Activated naive CD4-positive, alpha-beta T cell treated with anti-CD3 and anti-CD28 coated beads, Interleukin-2, amount 10 ng/mL, durations not matched to agents 7 days and 5 days (primary cell): ENCODE results near the gene UTS2R.
"Not testable (repeated sequence)": the region's sequence is repeated elsewhere in the genome, so short reads cannot be mapped to it uniquely, and the experiment has no call there.

Experiments
- CTCF ChIA-PET: fragments of 350-600 bp; sonication (Branson Sonifier 250); formaldehyde crosslinking; loops from one replicate; lab custom pipeline; 2021; ENCODE audit warnings: antibody characterized with exemption; lab: Charles Lee
- DNase-seq: peaks from one replicate; pipeline ENCODE4 v3.0.0-alpha.2; 2020
- H3K27ac Mint-ChIP-seq: one replicate; pipeline ENCODE4 v1.8.0; 2021; ENCODE audit warnings: mild to moderate bottlenecking, moderate library complexity, mixed read lengths
- H3K27me3 Mint-ChIP-seq: one replicate; pipeline ENCODE4 v1.8.0; 2021; ENCODE audit warnings: mild to moderate bottlenecking, mixed read lengths
- H3K36me3 Mint-ChIP-seq: one replicate; pipeline ENCODE4 v1.8.0; 2021; ENCODE audit warnings: mixed read lengths
- H3K4me1 Mint-ChIP-seq: one replicate; pipeline ENCODE4 v1.8.0; 2021; ENCODE audit warnings: mixed read lengths
- H3K4me3 Mint-ChIP-seq: one replicate; pipeline ENCODE4 v1.8.0; 2021; ENCODE audit warnings: mild to moderate bottlenecking, moderate library complexity, mixed read lengths
- H3K9me3 Mint-ChIP-seq: one replicate; pipeline ENCODE4 v1.8.0; 2021; ENCODE audit warnings: mixed read lengths

Gene UTS2R

GRCh38 chr17:82344175-82344907, 27.2 kb upstream of the UTS2R start:
- H3K9me3 Mint-ChIP-seq: peaks cover 2% of the 10 kb centered on the region
- peaks cover 7% of the 10 kb centered on the region for H3K4me1 Mint-ChIP-seq
- H3K4me3 Mint-ChIP-seq: no peak overlapping the region
- CTCF ChIA-PET: interaction anchor here (0.6 to 1.5 kb wide), 3 partner anchors 8 to 96 kb away, joined by 3 to 4 read pairs (median 3); partner anchors contain the start of gene SECTM1
- H3K27me3 Mint-ChIP-seq: peaks cover 51% of the 10 kb centered on the region
- no peaks in the 10 kb centered on the region for H3K36me3 Mint-ChIP-seq
- no peak overlapping the region for H3K27ac Mint-ChIP-seq
- no peak for DNase-seq

- H3K4me3 Mint-ChIP-seq: no peak overlapping the region
- H3K9me3 Mint-ChIP-seq: peaks cover 2% of the 10 kb centered on the region
- H3K27ac Mint-ChIP-seq: no peak overlapping the region
- peaks cover 57% of the 10 kb centered on the region for H3K27me3 Mint-ChIP-seq
- H3K36me3 Mint-ChIP-seq: no peaks in the 10 kb centered on the region
- peaks cover 7% of the 10 kb centered on the region for H3K4me1 Mint-ChIP-seq
- CTCF ChIA-PET: interaction anchor here (1.1 kb wide), 1 partner anchor 12 kb away, joined by 3 read pairs; no protein-coding TSS in a partner anchor
- no peak for DNase-seq
These were observed 26.2 kb upstream of the UTS2R start for GRCh38 chr17:82345151-82345976.

- Mint-ChIP-seq H3K9me3 (no peaks in the 10 kb centered on the region), H3K4me3 (no peak overlapping the region)
These were observed 24.9 kb upstream of the UTS2R start for GRCh38 chr17:82346342-82347300.

GRCh38 chr17:82347994-82348393, 23.6 kb upstream of the UTS2R start:
- H3K36me3 Mint-ChIP-seq, H3K27ac Mint-ChIP-seq, DNase-seq, H3K4me3 Mint-ChIP-seq, H3K4me1 Mint-ChIP-seq, H3K9me3 Mint-ChIP-seq: not testable (repeated sequence)
- CTCF ChIA-PET: interaction anchor here (1.0 to 1.7 kb wide), 2 partner anchors 67 to 106 kb away, joined by 3 read pairs; no protein-coding TSS in a partner anchor
- H3K27me3 Mint-ChIP-seq: peaks cover 58% of the 10 kb centered on the region

More at GRCh38 chr17:82346342-82347300, 24.9 kb upstream of the UTS2R start:
- no peak overlapping the region for H3K27ac Mint-ChIP-seq
- DNase-seq: no peak
- CTCF ChIA-PET: interaction anchor here (1.0 to 1.1 kb wide), 2 partner anchors 10 to 45 kb away, joined by 3 read pairs; no protein-coding TSS in a partner anchor
- peaks cover 62% of the 10 kb centered on the region for H3K27me3 Mint-ChIP-seq
- no peaks in the 10 kb centered on the region for H3K36me3 Mint-ChIP-seq
- peaks cover 7% of the 10 kb centered on the region for H3K4me1 Mint-ChIP-seq

- Mint-ChIP-seq H3K27ac (no peak overlapping the region), H3K4me3 (no peak overlapping the region), H3K9me3 (no peaks in the 10 kb centered on the region), H3K27me3 (peaks cover 59% of the 10 kb centered on the region), H3K36me3 (no peaks in the 10 kb centered on the region), H3K4me1 (peaks cover 7% of the 10 kb centered on the region)
- no peak for DNase-seq
- CTCF ChIA-PET: interaction anchor here (1.0 to 1.9 kb wide), 3 partner anchors 47 to 106 kb away, joined by 3 to 12 read pairs (median 3); no protein-coding TSS in a partner anchor
These were observed 23.1 kb upstream of the UTS2R start for GRCh38 chr17:82348434-82348833.

- peaks cover 57% of the 10 kb centered on the region for H3K27me3 Mint-ChIP-seq
- H3K4me3 Mint-ChIP-seq: no peak overlapping the region
- CTCF ChIA-PET: interaction anchor here (1.7 to 1.9 kb wide), 2 partner anchors 48 to 107 kb away, joined by 3 to 12 read pairs; no protein-coding TSS in a partner anchor
- peaks cover 7% of the 10 kb centered on the region for H3K4me1 Mint-ChIP-seq
- no peaks in the 10 kb centered on the region for H3K36me3 Mint-ChIP-seq
- no peaks in the 10 kb centered on the region for H3K9me3 Mint-ChIP-seq
- DNase-seq: no peak
- H3K27ac Mint-ChIP-seq: no peak overlapping the region
These were observed 22.7 kb upstream of the UTS2R start for GRCh38 chr17:82348866-82349265.

- H3K27me3 Mint-ChIP-seq: peaks cover 61% of the 10 kb centered on the region
- no peak for DNase-seq
These were observed 22.3 kb upstream of the UTS2R start for GRCh38 chr17:82349287-82349701.

GRCh38 chr17:82350182-82351030, 21.2 kb upstream of the UTS2R start:
- Mint-ChIP-seq H3K27me3 (peaks cover 61% of the 10 kb centered on the region), H3K4me3 (no peak overlapping the region), H3K27ac (no peak overlapping the region), H3K4me1 (peaks cover 7% of the 10 kb centered on the region), H3K9me3 (no peaks in the 10 kb centered on the region), H3K36me3 (no peaks in the 10 kb centered on the region)
- CTCF ChIA-PET: interaction anchor here (0.8 to 2.3 kb wide), 19 partner anchors 13 to 330 kb away, joined by 3 to 12 read pairs (median 4); partner anchors contain the start of genes HEXD and OGFOD3
- peak; percentile 60 for DNase-seq

More at GRCh38 chr17:82349287-82349701, 22.3 kb upstream of the UTS2R start:
- Mint-ChIP-seq H3K27ac (no peak overlapping the region), H3K4me3 (no peak overlapping the region), H3K4me1 (peaks cover 7% of the 10 kb centered on the region), H3K9me3 (no peaks in the 10 kb centered on the region), H3K36me3 (no peaks in the 10 kb centered on the region)
- CTCF ChIA-PET: interaction anchor here (0.6 to 2.3 kb wide), 5 partner anchors 48 to 319 kb away, joined by 3 to 12 read pairs (median 7); no protein-coding TSS in a partner anchor

- Mint-ChIP-seq H3K27ac (no peak overlapping the region), H3K27me3 (peaks cover 68% of the 10 kb centered on the region), H3K4me3 (no peak overlapping the region), H3K36me3 (no peaks in the 10 kb centered on the region), H3K9me3 (no peaks in the 10 kb centered on the region), H3K4me1 (peaks cover 6% of the 10 kb centered on the region)
- no peak for DNase-seq
- CTCF ChIA-PET: interaction anchor here (0.8 to 2.3 kb wide), 14 partner anchors 13 to 331 kb away, joined by 3 to 11 read pairs (median 4); partner anchors contain the start of genes HEXD and OGFOD3
These were observed 20.3 kb upstream of the UTS2R start for GRCh38 chr17:82351254-82351712.

- no peak overlapping the region for H3K27ac Mint-ChIP-seq
- CTCF ChIA-PET: interaction anchor here (0.7 to 2.3 kb wide), 15 partner anchors 8 to 217 kb away, joined by 3 to 11 read pairs (median 3); partner anchors contain the start of genes HEXD and OGFOD3
These were observed 19.7 kb upstream of the UTS2R start for GRCh38 chr17:82351713-82352488.

GRCh38 chr17:82353484-82353883, 18.1 kb upstream of the UTS2R start:
- no peaks in the 10 kb centered on the region for H3K36me3 Mint-ChIP-seq
- no peak overlapping the region for H3K27ac Mint-ChIP-seq
- peaks cover 70% of the 10 kb centered on the region for H3K27me3 Mint-ChIP-seq
- CTCF ChIA-PET: no interaction called here
- H3K4me1 Mint-ChIP-seq: peaks cover 5% of the 10 kb centered on the region
- no peak overlapping the region for H3K4me3 Mint-ChIP-seq
- H3K9me3 Mint-ChIP-seq: no peaks in the 10 kb centered on the region
- no peak for DNase-seq

More at GRCh38 chr17:82351713-82352488, 19.7 kb upstream of the UTS2R start:
- no peak overlapping the region for H3K4me3 Mint-ChIP-seq
- H3K27me3 Mint-ChIP-seq: peaks cover 68% of the 10 kb centered on the region
- no peaks in the 10 kb centered on the region for H3K9me3 Mint-ChIP-seq
- peak; percentile 89 for DNase-seq
- no peaks in the 10 kb centered on the region for H3K36me3 Mint-ChIP-seq
- no peaks in the 10 kb centered on the region for H3K4me1 Mint-ChIP-seq
